H1 (cell line): ENCODE results near the gene NRXN3. TPM values are rescaled to one million over a fixed set of nuclear protein-coding genes. Genes with fewer than 3 reads are reported as not detected.

Source experiments
- CTCF ChIA-PET: fragments of 300-600 bp; sonication (Branson Sonifier 250); formaldehyde crosslinking; loops from one replicate; lab custom pipeline; 2021; ENCODE audit not compliant: partially characterized antibody; lab: Charles Lee
- POLR2A ChIA-PET: fragments of 300-600 bp; sonication (Branson Sonifier 250); formaldehyde crosslinking; loops from one replicate; lab custom pipeline; 2021; ENCODE audit warnings: inconsistent platforms; ENCODE audit not compliant: partially characterized antibody; lab: Charles Lee
- DNase-seq, 2 experiments: peaks; one replicate each; pipeline versions ENCODE4 v3.0.0 to v3.0.0-alpha.2; 2010 to 2022; ENCODE audit warnings: low spot score in 2 of 2, low read depth in 1 of 2, mixed read lengths in 1 of 2
- FAIRE-seq: peaks from 2 replicates; lab custom pipeline; 2011; peaks lifted over from hg19 to GRCh38; lab: Jason Lieb, UNC
- H2AFZ ChIP-seq: 2 replicates; pipeline ENCODE4 v1.8.1; 2012; ENCODE audit warnings: low read length, inconsistent platforms
- H2AK5ac ChIP-seq: 2 replicates; pipeline ENCODE4 v1.6.1; 2013; ENCODE audit warnings: low read depth, low read length
- H2BK120ac ChIP-seq: replicated peaks from 2 replicates; pipeline ENCODE3; 2013; ENCODE audit warnings: low read depth, low read length, inconsistent platforms
- H2BK12ac ChIP-seq: 2 replicates; pipeline ENCODE4 v1.6.1; 2013; ENCODE audit warnings: low read depth, low read length
- H2BK15ac ChIP-seq: 2 replicates; pipeline ENCODE4 v1.6.1; 2013; ENCODE audit warnings: low read length
- H2BK20ac ChIP-seq: 2 replicates; pipeline ENCODE4 v1.6.1; 2013; ENCODE audit warnings: low read length
- H2BK5ac ChIP-seq: 2 replicates; pipeline ENCODE4 v1.6.1; 2013; ENCODE audit warnings: low read depth, low read length
- H3K14ac ChIP-seq: 2 replicates; pipeline ENCODE4 v1.6.1; 2013; ENCODE audit warnings: inconsistent platforms; ENCODE audit not compliant: insufficient read length
- H3K18ac ChIP-seq: 2 replicates; pipeline ENCODE4 v1.6.1; 2013; ENCODE audit warnings: low read length; ENCODE audit errors: extremely low read depth
- H3K23ac ChIP-seq: 2 replicates; pipeline ENCODE4 v1.6.1; 2013; ENCODE audit warnings: inconsistent platforms; ENCODE audit not compliant: insufficient read length
- H3K23me2 ChIP-seq: 2 replicates; pipeline ENCODE4 v1.6.1; 2013; ENCODE audit warnings: low read depth, low read length
- H3K27ac ChIP-seq: 2 replicates; pipeline ENCODE4 v1.6.1; 2011; ENCODE audit warnings: low read depth, low read length, inconsistent platforms
- H3K27me3 ChIP-seq, 4 experiments: replicated peaks in 1 of 4; 1 replicate in 1 of 4; 2 replicates in 3 of 4; pipeline versions ENCODE4 v1.6.1 to v1.8.1; 2011 to 2013; ENCODE audit warnings: low read length in 3 of 4, mild to moderate bottlenecking in 3 of 4, inconsistent platforms in 2 of 4, mixed read lengths in 2 of 4, moderate library complexity in 1 of 4; ENCODE audit not compliant: control insufficient read depth in 3 of 4, insufficient read depth in 3 of 4; ENCODE audit errors: extremely low read depth in 1 of 4
- H3K36me3 ChIP-seq, 4 experiments: 2 replicates each; pipeline versions ENCODE4 v1.6.1 to v1.8.1; 2011 to 2013; ENCODE audit warnings: mild to moderate bottlenecking in 4 of 4, low read length in 3 of 4, moderate library complexity in 2 of 4, control low read depth in 1 of 4, inconsistent platforms in 1 of 4; ENCODE audit not compliant: insufficient read depth in 4 of 4, control insufficient read depth in 2 of 4
- H3K4ac ChIP-seq: replicated peaks from 2 replicates; pipeline ENCODE3; 2013; ENCODE audit warnings: low read length, low read depth, mixed read lengths, inconsistent platforms; ENCODE audit not compliant: insufficient read length
- H3K4me1 ChIP-seq, 4 experiments: replicated peaks in 1 of 4; 1 replicate in 1 of 4; 2 replicates in 3 of 4; pipeline versions ENCODE4 v1.6.1 to v1.8.1; 2011 to 2013; ENCODE audit warnings: low read length in 3 of 4, inconsistent platforms in 2 of 4, mixed read lengths in 1 of 4; ENCODE audit not compliant: insufficient read depth in 4 of 4, control insufficient read depth in 3 of 4
- H3K4me2 ChIP-seq, 2 experiments: 2 replicates each; pipeline versions ENCODE4 v1.6.1 to v1.8.1; 2011 to 2013; ENCODE audit warnings: low read depth in 2 of 2, low read length in 2 of 2, control low read depth in 1 of 2, inconsistent platforms in 1 of 2, mild to moderate bottlenecking in 1 of 2; ENCODE audit not compliant: insufficient read depth in 1 of 2
- H3K4me3 ChIP-seq, 4 experiments: fragments of 200-600, 300-600 bp in 1 of 4; sonication (generic), shearing (Covaris generic), sonication (Bioruptor Twin) in 1 of 4; 2 replicates each; pipeline versions ENCODE4 v1.5.1 to v1.8.1; 2011 to 2016; ENCODE audit warnings: low read length in 4 of 4, low read depth in 3 of 4, control low read depth in 2 of 4, inconsistent platforms in 2 of 4, mild to moderate bottlenecking in 2 of 4, mixed read lengths in 1 of 4, moderate library complexity in 1 of 4; ENCODE audit not compliant: insufficient read depth in 2 of 4; ENCODE audit errors: extremely low read depth in 1 of 4
- H3K56ac ChIP-seq: replicated peaks from 2 replicates; pipeline ENCODE3; 2013; ENCODE audit warnings: low read depth, mild to moderate bottlenecking, mixed read lengths, low read length, inconsistent platforms; ENCODE audit not compliant: insufficient read length
- H3K79me1 ChIP-seq: 2 replicates; pipeline ENCODE4 v1.6.1; 2013; ENCODE audit warnings: low read depth, low read length, control low read depth
- H3K79me2 ChIP-seq, 2 experiments: 2 replicates each; pipeline versions ENCODE4 v1.6.1 to v1.8.1; 2012 to 2013; ENCODE audit warnings: low read length in 2 of 2, mild to moderate bottlenecking in 2 of 2, inconsistent platforms in 1 of 2; ENCODE audit not compliant: insufficient read depth in 2 of 2, control insufficient read depth in 1 of 2
- H3K9ac ChIP-seq, 4 experiments: replicated peaks in 1 of 4; 1 replicate in 1 of 4; 2 replicates in 3 of 4; pipeline versions ENCODE4 v1.6.1 to v1.8.1; 2011 to 2013; ENCODE audit warnings: low read depth in 3 of 4, low read length in 3 of 4, control low read depth in 2 of 4, mild to moderate bottlenecking in 2 of 4, moderate library complexity in 2 of 4, inconsistent platforms in 1 of 4; ENCODE audit errors: extremely low read depth in 1 of 4
- H3K9me3 ChIP-seq, 2 experiments: 2 replicates each; pipeline versions ENCODE4 v1.6.1 to v1.8.1; 2012 to 2013; ENCODE audit warnings: mild to moderate bottlenecking in 2 of 2, moderate library complexity in 2 of 2, control low read depth in 1 of 2, inconsistent platforms in 1 of 2, low read depth in 1 of 2, low read length in 1 of 2, mixed read lengths in 1 of 2; ENCODE audit not compliant: insufficient read depth in 2 of 2
- H4K20me1 ChIP-seq, 2 experiments: replicated peaks in 1 of 2; 2 replicates each; pipeline versions ENCODE3 to v1.8.1; 2011 to 2013; ENCODE audit warnings: inconsistent platforms in 2 of 2, low read length in 2 of 2, mild to moderate bottlenecking in 1 of 2; ENCODE audit not compliant: insufficient read depth in 2 of 2, control insufficient read depth in 1 of 2
- H4K5ac ChIP-seq: 2 replicates; pipeline ENCODE4 v1.6.1; 2013; ENCODE audit warnings: low read length, low read depth, mixed read lengths, inconsistent platforms; ENCODE audit not compliant: insufficient read length
- H4K8ac ChIP-seq: 2 replicates; pipeline ENCODE4 v1.8.0; 2013; ENCODE audit warnings: mild to moderate bottlenecking, moderate library complexity, low read length, inconsistent platforms; ENCODE audit not compliant: insufficient read depth; ENCODE audit errors: extremely low read depth
- H4K91ac ChIP-seq: replicated peaks from 2 replicates; pipeline ENCODE3; 2013; ENCODE audit warnings: low read length, mixed read lengths, inconsistent platforms; ENCODE audit not compliant: insufficient read length
- BACH1 ChIP-seq: IDR thresholded peaks from 2 replicates; pipeline ENCODE4 v1.6.1; 2012; ENCODE audit warnings: low read length, improper control_type of control experiment
- BRCA1 ChIP-seq: IDR thresholded peaks from 2 replicates; pipeline ENCODE4 v1.6.1; 2012; ENCODE audit warnings: low read depth, low read length, improper control_type of control experiment
- CBX8 ChIP-seq: fragments of 300-800, 300-1000 bp; sonication (generic); IDR thresholded peaks from 2 replicates; pipeline ENCODE4 v1.7.1; 2016; ENCODE audit warnings: low read depth, low read length, borderline replicate concordance
- CREB1 ChIP-seq: IDR thresholded peaks from 2 replicates; pipeline ENCODE4 v1.6.1; 2012; ENCODE audit warnings: inconsistent platforms
- RBBP5 ChIP-seq: IDR thresholded peaks from 2 replicates; pipeline ENCODE4 v1.7.1; 2012; ENCODE audit warnings: low read depth, mild to moderate bottlenecking, inconsistent platforms, low read length, moderate library complexity, borderline replicate concordance
- SP2 ChIP-seq: IDR thresholded peaks from 2 replicates; pipeline ENCODE4 v1.6.1; 2012; ENCODE audit warnings: mild to moderate bottlenecking, low read length, inconsistent platforms
- TAF1 ChIP-seq: IDR thresholded peaks from 2 replicates; pipeline ENCODE4 v1.6.1; 2011; ENCODE audit warnings: mild to moderate bottlenecking, low read depth, low read length
- USF2 ChIP-seq: IDR thresholded peaks from 2 replicates; pipeline ENCODE4 v1.6.1; 2011; ENCODE audit warnings: low read length, improper control_type of control experiment
- ZNF274 ChIP-seq: IDR thresholded peaks from 2 replicates; pipeline ENCODE4 v1.7.0; 2012; ENCODE audit warnings: low read length, borderline replicate concordance; ENCODE audit errors: extremely low read depth
- WGBS, 2 experiments: shearing (Covaris generic) in 1 of 2; methylation state at CpG; one replicate each; pipeline versions ENCODE4 v1.1.6 to v1.1.7; 2013 to 2015; ENCODE audit warnings: low lambda C conversion rate in 2 of 2, mixed read lengths in 2 of 2, inconsistent platforms in 1 of 2, low coverage in 1 of 2, missing lambda C conversion rate in 1 of 2; ENCODE audit not compliant: insufficient replicate concordance in 2 of 2, insufficient coverage in 1 of 2, insufficient read length in 1 of 2; ENCODE audit errors: extremely low coverage in 1 of 2, missing lambda C conversion rate in 1 of 2; 5-methylcytosine and 5-hydroxymethylcytosine counted together
- polyA plus RNA-seq, 7 experiments: library from polyadenylated mRNA; depleted of rRNA in 3 of 7; stranded (reverse) in 5 of 7; unstranded in 2 of 7; fragments of >200 nt in 5 of 7; fragments of 200-250 nt in 2 of 7; gene quantifications; 1 replicate in 5 of 7; 2 replicates in 1 of 7; 4 replicates in 1 of 7; pipeline versions ENCODE4 v1.2.1 to v1.2.3, GENCODE V29; 2011 to 2013; ENCODE audit warnings: missing spikeins in 2 of 7, mixed read lengths in 2 of 7
- total RNA-seq: library from RNA; stranded (reverse); fragmentation: NEBNext Ultra II Directional; extraction: Animal tissue kit (Norgen Biotek cat#: 25700); gene quantifications from 2 replicates; pipeline ENCODE4 v1.2.1, GENCODE V29; 2021

NRXN3 gene
- total and polyA plus RNA-seq, 2 of the 8 experiments (the other 6 are each of a cell fraction or from before 2014, with no cell fraction given): 2.6 to 4.1 TPM

DNA sequence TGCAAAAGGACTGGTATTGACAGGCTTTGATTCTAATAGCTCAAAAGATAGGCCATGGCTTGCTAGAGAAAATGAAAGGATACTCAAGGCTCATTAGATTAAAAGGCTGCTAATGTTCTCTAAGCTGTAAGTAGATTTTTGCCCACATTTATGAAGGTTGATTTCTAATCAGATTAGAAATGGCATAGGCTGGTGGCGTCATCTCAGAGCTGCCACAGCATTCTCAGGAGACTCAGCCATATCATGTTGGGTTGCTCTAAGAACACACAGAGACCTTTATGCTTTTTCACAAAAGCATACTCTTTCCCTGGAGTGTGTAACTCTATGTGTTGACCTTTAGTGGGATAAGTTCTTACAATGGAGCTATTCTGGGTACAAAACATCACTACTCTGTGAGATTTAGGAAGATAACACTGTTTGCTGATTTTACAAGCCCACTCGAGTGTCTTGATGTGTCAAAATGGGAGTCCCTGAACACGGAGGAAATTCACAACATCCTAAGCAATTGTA is 576.0 kb downstream of the NRXN3 start:
- Histone ChIP-seq H3K79me1 (no peaks in the 10 kb centered on the region), H3K4me3 (no peak overlapping the region), H4K5ac (no peak overlapping the region), H4K91ac (no peak overlapping the region), H2BK20ac (no peak overlapping the region), H3K36me3 (no peaks in the 10 kb centered on the region), H3K4ac (no peak overlapping the region), H2BK12ac (no peak overlapping the region), H2BK120ac (no peak overlapping the region), H4K8ac (no peak overlapping the region), H3K9ac (no peak overlapping the region), H3K27me3 (no peaks in the 10 kb centered on the region), H3K23me2 (no peaks in the 10 kb centered on the region), H3K4me2 (no peak overlapping the region), H3K23ac (no peak overlapping the region), H2AK5ac (no peak overlapping the region), H2BK15ac (no peak overlapping the region), H3K14ac (no peak overlapping the region), H3K9me3 (no peaks in the 10 kb centered on the region), H2BK5ac (no peak overlapping the region), H4K20me1 (no peaks in the 10 kb centered on the region), H3K18ac (no peak overlapping the region), H2AFZ (no peak overlapping the region), H3K4me1 (no peaks in the 10 kb centered on the region), H3K79me2 (no peaks in the 10 kb centered on the region), H3K27ac (no peak overlapping the region), H3K56ac (no peak overlapping the region)
- POLR2A ChIA-PET: no interaction called here
- FAIRE-seq (no peak), DNase-seq (no peak)
- CTCF ChIA-PET: interaction anchor here (1.3 to 1.5 kb wide), 3 partner anchors 12 to 45 kb away, joined by 3 to 6 read pairs (median 4); no protein-coding TSS in a partner anchor
- WGBS, 2 experiments: 86% methylated on average over 3 of the region's 3 CpGs; no CpG with 5 or more reads in 1 of the 2 experiments
- TF ChIP-seq ZNF274 (no peak), BRCA1 (no peak), TAF1 (no peak), CREB1 (no peak), RBBP5 (no peak), BACH1 (no peak), USF2 (no peak), SP2 (no peak), CBX8 (no peak)
